Pericardium fibroblast (primary cell): ENCODE data around the gene ZSCAN5C. TPM values are rescaled to one million over a fixed set of nuclear protein-coding genes. Genes with fewer than 3 reads are reported as not detected.

Experiments used
- total RNA-seq: library from RNA; depleted of rRNA; stranded (reverse); fragments of >200 nt; gene quantifications from 2 replicates; pipeline ENCODE4 v1.2.3, GENCODE V29; 2015

ZSCAN5C gene
- not detected in 2 replicates for total RNA-seq

GRCh38 chr19:56201973-56202372, at the start of gene ZSCAN5C:
Gene ZSCAN5C, plus strand, starts transcription at chr19:56202273. Its CDS starts 3,641 bp downstream, at chr19:56205914.

GRCh38 chr19:56175861-56176307, 26.2 kb upstream of the ZSCAN5C start, which contains the start of gene GALP:
Gene GALP, plus strand, starts transcription at chr19:56176008. Its CDS starts 1,101 bp downstream, at chr19:56177109.

GRCh38 chr19:56197646-56198045, 4.4 kb upstream of the ZSCAN5C start, which contains the start of gene ZSCAN5B:
Gene ZSCAN5B, minus strand, starts transcription at chr19:56197783. Its CDS starts 4,731 bp downstream, at chr19:56193052.

Other genes with a start within 250 kb of the ZSCAN5C start
- not detected in 2 replicates for gene NLRP5, start 215.5 kb upstream of the ZSCAN5C start, total RNA-seq
- gene ZNF787, start 81.0 kb upstream of the ZSCAN5C start, total RNA-seq = 21.4 and 25.0 TPM in 2 replicates
- gene ZNF444, start 61.0 kb upstream of the ZSCAN5C start, total RNA-seq = 29.9 and 40.0 TPM in 2 replicates
- not detected in 2 replicates for gene GALP, start 26.3 kb upstream of the ZSCAN5C start, total RNA-seq
- gene ZSCAN5B, start 4.5 kb upstream of the ZSCAN5C start, total RNA-seq = not detected in 2 replicates
- not detected in 2 replicates for gene EDDM13, start 70.5 kb downstream of the ZSCAN5C start, total RNA-seq
- gene ZSCAN5A, start 112.6 kb downstream of the ZSCAN5C start, total RNA-seq = 1.6 and 4.4 TPM in 2 replicates
- gene ZNF582, start 191.3 kb downstream of the ZSCAN5C start, total RNA-seq = 3.6 and 4.3 TPM in 2 replicates
- 3.1 and 3.4 TPM in 2 replicates for gene ZNF583, start 202.1 kb downstream of the ZSCAN5C start, total RNA-seq